ENCODE measurements around the gene ADD1. TPM values are rescaled to one million over a fixed set of nuclear protein-coding genes. Genes with fewer than 3 reads are reported as not detected.

The ADD1 gene
- total RNA-seq, 1 experiment from 2014 or later: 181 TPM

GRCh38 chr4:2817701-2818350, 25.8 kb upstream of the ADD1 start:
- intact Hi-C loops (cut with micrococcal nuclease; ENCODE audit: unreplicated experiment): no loop called here

GRCh38 chr4:2818351-2818939, 25.2 kb upstream of the ADD1 start:
- CTCF ChIA-PET: interaction anchor here (1.2 kb wide), 1 partner anchor 145 kb away, joined by 4 read pairs; the partner anchor contains the start of gene GRK4
- BruUV-seq (replicated peaks): no TSS peak
- H3K27ac ChIP-seq: no peak overlapping the region
- no peaks in the 10 kb centered on the region for H3K36me3 ChIP-seq (ENCODE audit: low read depth)
- POLR2A ChIA-PET (ENCODE audit: unreplicated experiment): no interaction called here
- no peaks in the 10 kb centered on the region for H3K9me3 ChIP-seq (ENCODE audit: insufficient read depth, low read depth)
- no peaks in the 10 kb centered on the region for H3K27me3 ChIP-seq (ENCODE audit: insufficient read depth, low read depth)
- no peaks in the 10 kb centered on the region for H3K79me2 ChIP-seq (ENCODE audit: low read depth)
- H3K4me3 ChIP-seq: peak overlapping the region; percentile 55
- TF ChIP-seq CTCF (conservative IDR thresholded peaks at IDR 0.05) (no peak), EZH2 (IDR thresholded peaks at IDR 0.05; ENCODE audit: low read depth) (no peak)
- DNase-seq: no peak
- H3F3A ChIP-seq (ENCODE audit: insufficient read depth, low read depth): no peaks in the 10 kb centered on the region
- H2AFZ ChIP-seq: no peak overlapping the region
- H3K9me2 ChIP-seq (ENCODE audit: insufficient read depth): no peaks in the 10 kb centered on the region
- intact Hi-C loops (cut with micrococcal nuclease; ENCODE audit: unreplicated experiment): no loop called here
- H3K4me1 ChIP-seq (replicated peaks; ENCODE audit: insufficient read depth): no peaks in the 10 kb centered on the region
- H4K20me1 ChIP-seq (ENCODE audit: insufficient read depth): no peaks in the 10 kb centered on the region
- peak overlapping the region; percentile 78 for H3K4me2 ChIP-seq

More at GRCh38 chr4:2817701-2818350, 25.8 kb upstream of the ADD1 start:
- no TSS peak for BruUV-seq (replicated peaks)
- Histone ChIP-seq H3K36me3 (ENCODE audit: low read depth) (no peaks in the 10 kb centered on the region), H3K9me3 (ENCODE audit: insufficient read depth, low read depth) (no peaks in the 10 kb centered on the region), H3K79me2 (ENCODE audit: low read depth) (no peaks in the 10 kb centered on the region), H3K27ac (no peak overlapping the region), H4K20me1 (ENCODE audit: insufficient read depth) (no peaks in the 10 kb centered on the region), H3K4me1 (replicated peaks; ENCODE audit: insufficient read depth) (no peaks in the 10 kb centered on the region), H2AFZ (no peak overlapping the region), H3K4me2 (peak overlapping the region; percentile 71), H3K9me2 (ENCODE audit: insufficient read depth) (no peaks in the 10 kb centered on the region), H3K27me3 (ENCODE audit: insufficient read depth, low read depth) (no peaks in the 10 kb centered on the region), H3F3A (ENCODE audit: insufficient read depth, low read depth) (no peaks in the 10 kb centered on the region), H3K4me3 (peak overlapping the region; percentile 55; the same call in 1 of the 2 replicates)
- peak in 1 of 2 experiments; percentile 55 for DNase-seq
- ChIA-PET POLR2A (ENCODE audit: unreplicated experiment) (interaction anchor here (0.5 kb wide), 1 partner anchor 31 kb away, joined by 3 read pairs; no protein-coding TSS in a partner anchor), CTCF (interaction anchor here (1.2 kb wide), 1 partner anchor 146 kb away, joined by 4 read pairs; the partner anchor contains the start of gene GRK4)
- TF ChIP-seq CTCF (conservative IDR thresholded peaks at IDR 0.05) (no peak), EZH2 (IDR thresholded peaks at IDR 0.05; ENCODE audit: low read depth) (no peak)

- H4K20me1 ChIP-seq (ENCODE audit: insufficient read depth): no peaks in the 10 kb centered on the region
- no peaks in the 10 kb centered on the region for H3F3A ChIP-seq (ENCODE audit: insufficient read depth, low read depth)
- no peak for TF ChIP-seq CTCF (conservative IDR thresholded peaks at IDR 0.05)
- TF ChIP-seq EZH2 (IDR thresholded peaks at IDR 0.05; ENCODE audit: low read depth): no peak
- no peaks in the 10 kb centered on the region for H3K36me3 ChIP-seq (ENCODE audit: low read depth)
- no peaks in the 10 kb centered on the region for H3K4me1 ChIP-seq (replicated peaks; ENCODE audit: insufficient read depth)
- H3K9me3 ChIP-seq (ENCODE audit: insufficient read depth, low read depth): no peaks in the 10 kb centered on the region
- H3K9me2 ChIP-seq (ENCODE audit: insufficient read depth): no peaks in the 10 kb centered on the region
- no peaks in the 10 kb centered on the region for H3K27me3 ChIP-seq (ENCODE audit: insufficient read depth, low read depth)
- H2AFZ ChIP-seq: no peak overlapping the region
- CTCF ChIA-PET: interaction anchor here (1.2 kb wide), 1 partner anchor 144 kb away, joined by 4 read pairs; the partner anchor contains the start of gene GRK4
- POLR2A ChIA-PET (ENCODE audit: unreplicated experiment): no interaction called here
- H3K4me3 ChIP-seq: no peak overlapping the region
- DNase-seq: no peak
- no peaks in the 10 kb centered on the region for H3K79me2 ChIP-seq (ENCODE audit: low read depth)
- intact Hi-C loops (cut with micrococcal nuclease; ENCODE audit: unreplicated experiment): no loop called here
- peak overlapping the region; percentile 78; the same call in 1 of the 2 replicates for H3K4me2 ChIP-seq
- TSS peak; percentile 21 for BruUV-seq (replicated peaks)
- no peak overlapping the region for H3K27ac ChIP-seq
Observed at GRCh38 chr4:2819244-2820215, 24.1 kb upstream of the ADD1 start.
